22Rv1 (cell line): ENCODE data around the gene RGS11.

ENCODE experiments used
- CTCF ChIP-seq: fragments of 450-650 bp; IDR thresholded peaks from 2 replicates; pipeline ENCODE4 v1.5.1; 2017; ENCODE audit warnings: mild to moderate bottlenecking
- ZFX ChIP-seq: fragments of 450-650 bp; IDR thresholded peaks from 2 replicates; pipeline ENCODE4 v1.6.1; 2017; ENCODE audit warnings: antibody characterized with exemption, borderline replicate concordance

GRCh38 chr16:279531-279930 is 3.8 kb upstream of the RGS11 start:
- TF ChIP-seq CTCF = no peak
- no peak for TF ChIP-seq ZFX
